GM19043 (cell line): ENCODE measurements around the gene SBNO1.
"Not testable (repeated sequence)": the region's sequence is repeated elsewhere in the genome, so short reads cannot be mapped to it uniquely, and the experiment has no call there.

Experiments used
- ATAC-seq: cut with Tn5 transposase; IDR thresholded peaks from one replicate; pipeline ENCODE4 v1.9.1; 2021; ENCODE audit warnings: low read depth; ENCODE audit not compliant: unreplicated experiment

SBNO1 gene

GRCh38 chr12:123252365-123252764 is 112.3 kb downstream of the SBNO1 start:
- ATAC-seq, result not testable (repeated sequence)

GRCh38 chr12:123251403-123252076 is 113.1 kb downstream of the SBNO1 start:
- no peak for ATAC-seq

GRCh38 chr12:123250471-123251383 is 113.9 kb downstream of the SBNO1 start:
- ATAC-seq, result no peak

GRCh38 chr12:123248996-123249741 is 115.5 kb downstream of the SBNO1 start:
- ATAC-seq, result not testable (repeated sequence)

- not testable (repeated sequence) for ATAC-seq
Measured at GRCh38 chr12:123248129-123248528, 116.5 kb downstream of the SBNO1 start.

- no peak for ATAC-seq
Measured at GRCh38 chr12:123245678-123246077, 119.0 kb downstream of the SBNO1 start.

GRCh38 chr12:123243671-123244262 is 120.9 kb downstream of the SBNO1 start:
- ATAC-seq, result no peak

GRCh38 chr12:123242116-123242904 is 122.3 kb downstream of the SBNO1 start:
- no peak for ATAC-seq
